Renal cortical epithelial cell (primary cell): ENCODE results near the gene MAP7. TPM values are rescaled to one million over a fixed set of nuclear protein-coding genes. Genes with fewer than 3 reads are reported as not detected.
"Not testable (repeated sequence)": the region's sequence is repeated elsewhere in the genome, so short reads cannot be mapped to it uniquely, and the experiment has no call there.

Experiments used
- DNase-seq: peaks from one replicate; pipeline ENCODE4 v3.0.0-alpha.2; 2011; ENCODE audit warnings: low read depth
- total RNA-seq: library from RNA; depleted of rRNA; stranded (reverse); fragments of >200 nt; gene quantifications from 2 replicates; pipeline ENCODE4 v1.2.3, GENCODE V29; 2014

Gene MAP7
- total RNA-seq, 1 donor from 2014 or later = 28.5 TPM

- peak; percentile 26 for DNase-seq
Measured at GRCh38 chr6:136424901-136425300, 125.3 kb downstream of the MAP7 start.

GRCh38 chr6:136424450-136424849 is 125.8 kb downstream of the MAP7 start:
- no peak for DNase-seq

GRCh38 chr6:136421537-136422158 is 128.6 kb downstream of the MAP7 start:
- DNase-seq = no peak

- no peak for DNase-seq
Measured at GRCh38 chr6:136420853-136421252, 129.4 kb downstream of the MAP7 start.

GRCh38 chr6:136415351-136416007 is 134.7 kb downstream of the MAP7 start:
- DNase-seq = no peak

- no peak for DNase-seq
Measured at GRCh38 chr6:136412410-136412809, 137.8 kb downstream of the MAP7 start.

GRCh38 chr6:136411453-136412354 is 138.5 kb downstream of the MAP7 start:
- no peak for DNase-seq

- no peak for DNase-seq
Measured at GRCh38 chr6:136411025-136411325, 139.2 kb downstream of the MAP7 start.

- no peak for DNase-seq
Measured at GRCh38 chr6:136410201-136411024, 139.8 kb downstream of the MAP7 start.

- no peak for DNase-seq
Measured at GRCh38 chr6:136409597-136409996, 140.6 kb downstream of the MAP7 start.

GRCh38 chr6:136408204-136408603 is 142.0 kb downstream of the MAP7 start:
- DNase-seq = no peak

- no peak for DNase-seq
Measured at GRCh38 chr6:136405420-136406029, 144.7 kb downstream of the MAP7 start.

- DNase-seq = no peak
Measured at GRCh38 chr6:136404627-136405419, 145.4 kb downstream of the MAP7 start.

GRCh38 chr6:136404007-136404406 is 146.2 kb downstream of the MAP7 start:
- no peak for DNase-seq

GRCh38 chr6:136403110-136403980 is 146.9 kb downstream of the MAP7 start:
- peak; percentile 98 for DNase-seq

- peak; percentile 39 for DNase-seq
Measured at GRCh38 chr6:136401749-136402148, 148.5 kb downstream of the MAP7 start.

- not testable (repeated sequence) for DNase-seq
Measured at GRCh38 chr6:136401236-136401635, 149.0 kb downstream of the MAP7 start.

- no peak for DNase-seq
Measured at GRCh38 chr6:136398453-136398852, 151.8 kb downstream of the MAP7 start.

GRCh38 chr6:136396908-136397307 is 153.3 kb downstream of the MAP7 start:
- DNase-seq = no peak

GRCh38 chr6:136390959-136391358 is 159.3 kb downstream of the MAP7 start:
- not testable (repeated sequence) for DNase-seq
